Fibroblast of mammary gland (primary cell): ENCODE data around the gene FBXO3.
A peak's percentile ranks its signal among the peaks of the same experiment; 100 is the strongest.

Experiments used
- DNase-seq: peaks from one replicate; pipeline ENCODE4 v3.0.0-alpha.2; 2010; ENCODE audit warnings: low read depth
- H3K4me3 ChIP-seq: 2 replicates; pipeline ENCODE4 v1.5.1; 2011; ENCODE audit warnings: low read depth, mild to moderate bottlenecking, low read length, moderate library complexity; ENCODE audit not compliant: control insufficient read depth
- TF ChIP-seq, protein P1 (sequence below): conservative IDR thresholded peaks from 2 replicates; pipeline ENCODE4 v1.5.1; 2011; ENCODE audit warnings: low read depth, low read length, inconsistent platforms; ENCODE audit not compliant: control insufficient read depth, insufficient read depth

The FBXO3 gene

DNA sequence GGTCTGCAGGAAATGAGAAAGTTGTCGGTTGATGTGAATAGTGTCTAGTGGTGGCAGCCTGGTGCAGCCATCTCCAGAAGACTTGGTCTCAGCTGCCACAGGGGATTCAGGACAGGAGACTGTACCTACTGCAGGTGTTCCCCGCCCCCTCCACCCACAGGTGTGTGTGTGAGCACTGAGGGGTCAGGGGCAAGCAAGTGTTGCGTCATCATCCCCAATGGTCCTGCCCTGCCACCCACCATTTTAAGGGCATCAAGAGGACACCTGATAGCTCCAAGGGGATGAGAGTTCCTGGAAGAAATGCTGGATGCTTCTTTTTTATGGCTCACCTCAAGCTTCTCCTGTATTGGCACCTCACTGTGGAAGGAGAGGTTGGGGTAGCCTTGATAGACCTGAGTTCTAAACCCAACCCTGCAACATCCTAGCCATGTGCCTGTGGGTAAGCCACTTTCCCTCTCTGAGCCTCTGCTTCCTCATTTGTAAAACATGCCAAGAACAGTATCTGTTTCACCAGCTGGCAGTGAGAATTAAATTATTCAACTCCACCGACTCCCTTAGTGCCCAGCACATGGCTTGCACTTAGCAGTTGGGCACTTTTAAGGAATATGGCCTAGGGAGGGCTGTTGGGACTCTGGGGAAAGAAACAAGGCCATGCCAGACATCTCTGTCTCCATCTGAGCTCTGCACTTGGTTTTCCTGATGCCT is 79.8 kb downstream of the FBXO3 start:
- H3K4me3 ChIP-seq, result no peak overlapping the region
- TF ChIP-seq, protein P1, sequence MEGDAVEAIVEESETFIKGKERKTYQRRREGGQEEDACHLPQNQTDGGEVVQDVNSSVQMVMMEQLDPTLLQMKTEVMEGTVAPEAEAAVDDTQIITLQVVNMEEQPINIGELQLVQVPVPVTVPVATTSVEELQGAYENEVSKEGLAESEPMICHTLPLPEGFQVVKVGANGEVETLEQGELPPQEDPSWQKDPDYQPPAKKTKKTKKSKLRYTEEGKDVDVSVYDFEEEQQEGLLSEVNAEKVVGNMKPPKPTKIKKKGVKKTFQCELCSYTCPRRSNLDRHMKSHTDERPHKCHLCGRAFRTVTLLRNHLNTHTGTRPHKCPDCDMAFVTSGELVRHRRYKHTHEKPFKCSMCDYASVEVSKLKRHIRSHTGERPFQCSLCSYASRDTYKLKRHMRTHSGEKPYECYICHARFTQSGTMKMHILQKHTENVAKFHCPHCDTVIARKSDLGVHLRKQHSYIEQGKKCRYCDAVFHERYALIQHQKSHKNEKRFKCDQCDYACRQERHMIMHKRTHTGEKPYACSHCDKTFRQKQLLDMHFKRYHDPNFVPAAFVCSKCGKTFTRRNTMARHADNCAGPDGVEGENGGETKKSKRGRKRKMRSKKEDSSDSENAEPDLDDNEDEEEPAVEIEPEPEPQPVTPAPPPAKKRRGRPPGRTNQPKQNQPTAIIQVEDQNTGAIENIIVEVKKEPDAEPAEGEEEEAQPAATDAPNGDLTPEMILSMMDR, result no peak
- DNase-seq, result no peak

DNA sequence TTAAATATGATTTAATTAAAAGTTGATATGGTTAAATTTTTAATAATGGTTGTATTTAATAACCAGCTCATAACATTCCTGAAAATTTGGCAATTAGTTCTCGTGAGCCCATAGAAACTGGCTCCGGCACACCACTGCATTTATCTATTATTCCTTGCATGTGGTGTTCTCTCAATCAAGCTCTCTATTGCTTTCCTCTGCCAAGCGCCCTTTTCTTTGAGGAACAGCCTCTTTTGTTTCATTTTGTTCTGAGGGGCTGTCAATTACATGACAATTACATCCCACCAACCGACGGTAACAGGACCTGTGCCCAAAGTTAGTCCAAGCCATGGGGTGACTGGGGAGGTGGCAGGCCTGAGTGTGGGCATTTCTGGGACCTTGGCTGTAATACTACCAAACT is 81.8 kb downstream of the FBXO3 start:
- no peak overlapping the region for H3K4me3 ChIP-seq
- TF ChIP-seq, protein P1, result no peak
- no peak for DNase-seq

- peak overlapping the region; percentile 9 for H3K4me3 ChIP-seq
- TF ChIP-seq, protein P1, result no peak
- peak; percentile 97 for DNase-seq
Measured at GRCh38 chr11:33692013-33692504, 82.3 kb downstream of the FBXO3 start.

DNA sequence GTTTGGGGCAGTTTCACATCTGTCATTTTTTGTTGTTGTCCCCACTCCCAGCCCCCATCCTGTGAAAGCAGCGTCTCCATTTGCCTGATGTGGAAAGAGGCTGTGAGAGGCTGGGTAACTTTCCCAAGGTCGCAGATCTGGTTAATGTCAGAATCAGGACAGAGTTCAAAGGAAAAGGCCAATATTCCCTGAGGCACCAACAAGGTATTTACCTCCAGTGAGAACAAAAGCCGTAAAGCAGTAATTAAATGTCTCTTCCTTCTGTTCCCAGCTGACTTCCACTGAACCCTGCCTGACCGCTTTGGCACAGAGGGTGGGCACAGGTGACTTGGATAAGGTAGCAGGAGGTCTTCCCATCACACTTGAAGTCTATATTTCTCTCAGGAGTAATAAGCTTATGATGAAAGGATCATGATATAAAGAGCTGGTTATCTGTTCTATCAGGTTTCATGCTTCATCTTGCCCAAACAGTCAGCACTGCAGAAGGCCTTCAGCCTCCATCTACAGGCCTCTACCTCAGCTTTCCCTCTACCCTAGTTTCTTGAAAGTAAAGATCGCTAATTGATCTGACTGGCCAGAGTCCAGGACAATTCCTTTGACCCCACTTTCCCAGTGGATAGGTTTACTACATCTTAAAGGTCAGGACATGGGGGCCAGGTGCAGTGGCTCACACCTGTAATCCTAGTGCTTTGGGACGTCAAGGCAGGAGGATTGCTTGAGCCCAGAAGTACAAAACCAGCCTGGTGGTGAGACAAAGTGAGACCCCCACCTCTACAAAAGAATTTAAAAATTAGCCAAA is 83.1 kb downstream of the FBXO3 start:
- no peak overlapping the region for H3K4me3 ChIP-seq
- DNase-seq, result no peak
- TF ChIP-seq, protein P1, result no peak
